Mesothelial cell of epicardium (in vitro differentiated cells): Measurements from ENCODE around the gene TNFSF8. TPM values are rescaled to one million over a fixed set of nuclear protein-coding genes. Genes with fewer than 3 reads are reported as not detected.

Source experiments
- DNase-seq, 2 experiments: peaks; one replicate each; pipeline ENCODE4 v3.0.0; 2021; ENCODE audit warnings: low spot score in 2 of 2; ENCODE audit not compliant: unreplicated experiment in 2 of 2
- H3K27ac Mint-ChIP-seq: 2 replicates; pipeline ENCODE4 v1.8.0; 2021; ENCODE audit warnings: mixed read lengths
- H3K27me3 Mint-ChIP-seq: 2 replicates; pipeline ENCODE4 v1.8.0; 2021; ENCODE audit warnings: low read depth, mixed read lengths
- H3K36me3 Mint-ChIP-seq: 2 replicates; pipeline ENCODE4 v1.8.0; 2021; ENCODE audit warnings: mixed read lengths
- H3K4me1 Mint-ChIP-seq: 2 replicates; pipeline ENCODE4 v1.8.0; 2021; ENCODE audit warnings: mixed read lengths
- H3K4me3 Mint-ChIP-seq: 2 replicates; pipeline ENCODE4 v1.8.0; 2021; ENCODE audit warnings: mild to moderate bottlenecking, moderate library complexity, mixed read lengths
- H3K9me3 Mint-ChIP-seq: 2 replicates; pipeline ENCODE4 v1.8.0; 2021; ENCODE audit warnings: mixed read lengths
- total RNA-seq: library from RNA; stranded (reverse); gene quantifications from 3 replicates; pipeline ENCODE4 v1.2.1, GENCODE V29; 2021
- TF ChIP-seq, protein P1 (sequence below): fragments of 200-600 bp; sonication (generic); IDR thresholded peaks from one replicate; pipeline ENCODE4 v1.5.0; 2021; ENCODE audit warnings: antibody characterized with exemption; ENCODE audit not compliant: unreplicated experiment

TNFSF8 gene, protein sequence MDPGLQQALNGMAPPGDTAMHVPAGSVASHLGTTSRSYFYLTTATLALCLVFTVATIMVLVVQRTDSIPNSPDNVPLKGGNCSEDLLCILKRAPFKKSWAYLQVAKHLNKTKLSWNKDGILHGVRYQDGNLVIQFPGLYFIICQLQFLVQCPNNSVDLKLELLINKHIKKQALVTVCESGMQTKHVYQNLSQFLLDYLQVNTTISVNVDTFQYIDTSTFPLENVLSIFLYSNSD
- total RNA-seq, result not detected in 3 replicates

DNA sequence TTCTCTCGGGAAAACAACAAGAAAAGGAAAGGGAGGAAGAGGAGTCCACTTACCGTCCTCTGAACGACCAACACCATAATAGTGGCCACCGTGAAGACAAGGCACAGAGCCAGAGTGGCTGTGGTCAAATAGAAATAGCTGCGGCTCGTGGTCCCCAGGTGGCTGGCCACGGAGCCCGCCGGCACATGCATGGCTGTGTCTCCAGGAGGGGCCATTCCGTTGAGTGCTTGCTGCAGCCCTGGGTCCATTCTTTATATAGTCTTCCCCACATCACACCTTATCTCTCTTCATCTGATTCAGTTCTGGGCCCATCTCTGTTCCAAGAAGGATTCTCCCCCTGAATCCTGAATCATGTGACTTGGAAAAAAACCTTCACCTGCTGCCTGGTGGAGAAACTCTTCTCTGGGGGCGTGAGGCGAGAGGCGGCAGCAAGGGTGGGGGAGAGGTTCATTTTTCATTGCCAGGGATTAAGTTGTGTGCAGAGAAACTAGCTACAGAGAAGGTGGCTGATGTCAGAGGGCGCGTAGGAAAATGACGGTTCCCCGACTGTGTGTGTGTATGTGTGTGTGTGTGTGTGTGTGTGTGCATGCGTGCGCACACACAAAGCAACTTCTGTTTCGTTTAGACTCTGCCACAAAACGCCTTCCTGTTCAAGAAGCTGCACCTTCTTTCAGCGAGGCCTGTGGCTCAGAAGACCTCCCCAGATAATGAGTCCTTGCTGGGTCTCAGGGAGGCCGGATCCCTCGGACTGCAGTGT, at the start of gene TNFSF8:
Gene TNFSF8, minus strand, starts transcription at position 536 of the 757 bp plus-strand sequence. Its CDS starts 288 bp downstream, at position 248.
- Mint-ChIP-seq H3K27ac (no peak within 1 kb of the TSS), H3K27me3 (no peaks in the 10 kb centered on the region)
- TF ChIP-seq, protein P1, sequence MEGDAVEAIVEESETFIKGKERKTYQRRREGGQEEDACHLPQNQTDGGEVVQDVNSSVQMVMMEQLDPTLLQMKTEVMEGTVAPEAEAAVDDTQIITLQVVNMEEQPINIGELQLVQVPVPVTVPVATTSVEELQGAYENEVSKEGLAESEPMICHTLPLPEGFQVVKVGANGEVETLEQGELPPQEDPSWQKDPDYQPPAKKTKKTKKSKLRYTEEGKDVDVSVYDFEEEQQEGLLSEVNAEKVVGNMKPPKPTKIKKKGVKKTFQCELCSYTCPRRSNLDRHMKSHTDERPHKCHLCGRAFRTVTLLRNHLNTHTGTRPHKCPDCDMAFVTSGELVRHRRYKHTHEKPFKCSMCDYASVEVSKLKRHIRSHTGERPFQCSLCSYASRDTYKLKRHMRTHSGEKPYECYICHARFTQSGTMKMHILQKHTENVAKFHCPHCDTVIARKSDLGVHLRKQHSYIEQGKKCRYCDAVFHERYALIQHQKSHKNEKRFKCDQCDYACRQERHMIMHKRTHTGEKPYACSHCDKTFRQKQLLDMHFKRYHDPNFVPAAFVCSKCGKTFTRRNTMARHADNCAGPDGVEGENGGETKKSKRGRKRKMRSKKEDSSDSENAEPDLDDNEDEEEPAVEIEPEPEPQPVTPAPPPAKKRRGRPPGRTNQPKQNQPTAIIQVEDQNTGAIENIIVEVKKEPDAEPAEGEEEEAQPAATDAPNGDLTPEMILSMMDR, result no peak

DNA sequence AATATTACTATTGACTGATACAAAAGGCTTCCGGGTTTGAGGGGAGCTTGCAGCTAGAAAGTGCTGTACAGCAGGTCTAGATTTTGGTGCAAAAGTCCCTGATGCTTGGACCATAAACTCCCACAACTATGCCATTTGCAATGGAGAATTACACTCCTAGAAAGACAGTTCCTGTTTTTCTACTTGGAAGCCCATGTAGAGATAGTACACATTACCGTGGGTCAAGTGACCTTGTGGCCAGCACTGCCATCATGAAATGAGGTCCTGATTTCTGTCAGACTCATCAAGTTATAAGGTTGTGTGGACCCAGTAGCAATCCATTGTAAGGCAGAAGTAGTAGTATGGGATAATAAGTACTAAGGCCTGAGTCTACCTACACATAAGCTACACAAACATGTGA, 42.8 kb upstream of the TNFSF8 start:
- Mint-ChIP-seq H3K27ac (no peak overlapping the region), H3K4me3 (no peak overlapping the region), H3K27me3 (peaks cover 2% of the 10 kb centered on the region), H3K4me1 (peaks cover 4% of the 10 kb centered on the region), H3K9me3 (peaks cover 9% of the 10 kb centered on the region), H3K36me3 (no peaks in the 10 kb centered on the region)
- DNase-seq, result no peak
- TF ChIP-seq, protein P1, result no peak

More for the DNA sequence above, at the start of gene TNFSF8:
- H3K4me3 Mint-ChIP-seq, result no peak within 1 kb of the TSS
- H3K4me1 Mint-ChIP-seq, result peaks cover 39% of the 10 kb centered on the region
- DNase-seq, result no peak
- H3K36me3 Mint-ChIP-seq, result no peaks in the 10 kb centered on the region
- no peaks in the 10 kb centered on the region for H3K9me3 Mint-ChIP-seq

DNA sequence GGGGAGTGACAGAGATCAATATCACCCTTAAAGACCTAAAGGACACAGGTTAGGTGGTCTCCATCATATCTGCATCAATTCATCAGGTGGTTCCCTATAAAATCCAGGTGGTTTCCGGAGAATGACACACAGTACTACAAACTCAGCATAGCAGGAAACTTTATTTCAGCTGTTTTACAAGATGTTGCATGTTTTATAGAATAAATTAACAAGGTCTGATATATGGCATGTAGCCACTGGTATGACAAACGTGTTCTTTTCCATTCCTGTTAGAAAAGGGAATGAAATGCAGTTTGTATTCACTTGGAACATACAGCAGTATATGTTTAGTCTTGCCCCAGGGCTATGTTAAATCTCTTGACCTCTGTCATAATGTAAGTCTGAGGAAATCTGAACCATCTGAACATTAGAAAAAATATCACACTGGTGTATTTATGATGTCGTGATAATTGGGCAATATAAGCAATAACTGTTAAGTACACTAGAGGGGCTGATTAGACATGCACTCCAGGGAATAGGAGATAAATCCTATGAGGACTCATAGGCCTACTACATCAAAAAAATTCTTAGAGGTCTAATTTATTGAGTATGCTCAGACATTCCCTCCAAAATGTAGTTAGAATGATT, 42.2 kb upstream of the TNFSF8 start:
- Mint-ChIP-seq H3K27ac (no peak overlapping the region), H3K36me3 (no peaks in the 10 kb centered on the region), H3K27me3 (peaks cover 2% of the 10 kb centered on the region), H3K4me3 (no peak overlapping the region), H3K4me1 (peaks cover 5% of the 10 kb centered on the region), H3K9me3 (peaks cover 9% of the 10 kb centered on the region)
- no peak for DNase-seq
- TF ChIP-seq, protein P1, result no peak

DNA sequence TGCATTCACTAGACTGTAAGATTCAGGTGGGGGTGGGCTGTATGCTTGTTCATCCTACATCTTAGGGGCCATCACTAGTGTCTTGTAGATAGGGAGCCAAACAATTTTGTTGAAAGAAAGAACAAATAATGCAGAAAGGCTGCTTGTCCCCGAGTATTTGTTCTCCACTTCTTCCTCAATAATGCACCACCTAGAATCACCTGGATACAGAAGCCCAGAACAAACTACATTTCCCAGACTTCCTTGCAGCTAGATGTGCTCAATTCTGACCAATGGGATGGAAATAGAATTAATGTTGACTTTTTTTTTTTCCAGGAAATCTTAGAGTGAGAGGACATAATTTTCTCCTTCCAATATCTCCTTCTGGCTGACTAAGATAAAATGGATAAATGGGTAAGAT, 38.9 kb upstream of the TNFSF8 start:
- no peaks in the 10 kb centered on the region for H3K36me3 Mint-ChIP-seq
- TF ChIP-seq, protein P1, result no peak
- H3K27me3 Mint-ChIP-seq, result peaks cover 2% of the 10 kb centered on the region
- DNase-seq, result no peak
- H3K9me3 Mint-ChIP-seq, result peaks cover 13% of the 10 kb centered on the region
- no peak overlapping the region for H3K27ac Mint-ChIP-seq
- no peak overlapping the region for H3K4me3 Mint-ChIP-seq
- H3K4me1 Mint-ChIP-seq, result peaks cover 5% of the 10 kb centered on the region

DNA sequence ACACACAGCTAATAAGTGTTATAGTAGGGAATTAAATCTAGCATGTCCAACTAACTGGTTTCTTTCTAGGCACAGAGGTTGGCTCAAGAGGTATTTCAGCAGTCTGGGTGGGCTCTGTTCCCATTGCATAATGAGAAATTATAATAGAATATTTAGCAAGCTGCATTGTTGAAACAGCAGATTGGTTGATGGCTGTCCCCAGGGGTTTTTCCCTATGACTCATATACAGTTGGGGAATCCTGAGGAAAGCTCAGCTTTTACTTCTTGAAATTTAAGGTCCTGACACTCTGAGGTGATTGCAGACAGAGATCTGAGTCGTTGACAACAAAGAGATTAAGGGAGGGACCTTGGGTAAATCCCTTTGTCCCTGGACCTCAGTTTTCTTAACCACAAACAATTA, 38.3 kb upstream of the TNFSF8 start:
- DNase-seq, result no peak
- TF ChIP-seq, protein P1, result no peak
- Mint-ChIP-seq H3K4me1 (peaks cover 5% of the 10 kb centered on the region), H3K9me3 (peaks cover 16% of the 10 kb centered on the region), H3K27ac (no peak overlapping the region), H3K36me3 (no peaks in the 10 kb centered on the region), H3K27me3 (no peaks in the 10 kb centered on the region), H3K4me3 (no peak overlapping the region)
